ENCODE results near the gene SOCS1. TPM values are rescaled to one million over a fixed set of nuclear protein-coding genes. Genes with fewer than 3 reads are reported as not detected.

The SOCS1 gene
- total and polyA plus RNA-seq, 2 experiments from 2014 or later = 84.7 to 104 TPM

GRCh38 chr16:11295672-11296071, 39.7 kb upstream of the SOCS1 start (continued):
- TF ChIP-seq, protein P1, sequence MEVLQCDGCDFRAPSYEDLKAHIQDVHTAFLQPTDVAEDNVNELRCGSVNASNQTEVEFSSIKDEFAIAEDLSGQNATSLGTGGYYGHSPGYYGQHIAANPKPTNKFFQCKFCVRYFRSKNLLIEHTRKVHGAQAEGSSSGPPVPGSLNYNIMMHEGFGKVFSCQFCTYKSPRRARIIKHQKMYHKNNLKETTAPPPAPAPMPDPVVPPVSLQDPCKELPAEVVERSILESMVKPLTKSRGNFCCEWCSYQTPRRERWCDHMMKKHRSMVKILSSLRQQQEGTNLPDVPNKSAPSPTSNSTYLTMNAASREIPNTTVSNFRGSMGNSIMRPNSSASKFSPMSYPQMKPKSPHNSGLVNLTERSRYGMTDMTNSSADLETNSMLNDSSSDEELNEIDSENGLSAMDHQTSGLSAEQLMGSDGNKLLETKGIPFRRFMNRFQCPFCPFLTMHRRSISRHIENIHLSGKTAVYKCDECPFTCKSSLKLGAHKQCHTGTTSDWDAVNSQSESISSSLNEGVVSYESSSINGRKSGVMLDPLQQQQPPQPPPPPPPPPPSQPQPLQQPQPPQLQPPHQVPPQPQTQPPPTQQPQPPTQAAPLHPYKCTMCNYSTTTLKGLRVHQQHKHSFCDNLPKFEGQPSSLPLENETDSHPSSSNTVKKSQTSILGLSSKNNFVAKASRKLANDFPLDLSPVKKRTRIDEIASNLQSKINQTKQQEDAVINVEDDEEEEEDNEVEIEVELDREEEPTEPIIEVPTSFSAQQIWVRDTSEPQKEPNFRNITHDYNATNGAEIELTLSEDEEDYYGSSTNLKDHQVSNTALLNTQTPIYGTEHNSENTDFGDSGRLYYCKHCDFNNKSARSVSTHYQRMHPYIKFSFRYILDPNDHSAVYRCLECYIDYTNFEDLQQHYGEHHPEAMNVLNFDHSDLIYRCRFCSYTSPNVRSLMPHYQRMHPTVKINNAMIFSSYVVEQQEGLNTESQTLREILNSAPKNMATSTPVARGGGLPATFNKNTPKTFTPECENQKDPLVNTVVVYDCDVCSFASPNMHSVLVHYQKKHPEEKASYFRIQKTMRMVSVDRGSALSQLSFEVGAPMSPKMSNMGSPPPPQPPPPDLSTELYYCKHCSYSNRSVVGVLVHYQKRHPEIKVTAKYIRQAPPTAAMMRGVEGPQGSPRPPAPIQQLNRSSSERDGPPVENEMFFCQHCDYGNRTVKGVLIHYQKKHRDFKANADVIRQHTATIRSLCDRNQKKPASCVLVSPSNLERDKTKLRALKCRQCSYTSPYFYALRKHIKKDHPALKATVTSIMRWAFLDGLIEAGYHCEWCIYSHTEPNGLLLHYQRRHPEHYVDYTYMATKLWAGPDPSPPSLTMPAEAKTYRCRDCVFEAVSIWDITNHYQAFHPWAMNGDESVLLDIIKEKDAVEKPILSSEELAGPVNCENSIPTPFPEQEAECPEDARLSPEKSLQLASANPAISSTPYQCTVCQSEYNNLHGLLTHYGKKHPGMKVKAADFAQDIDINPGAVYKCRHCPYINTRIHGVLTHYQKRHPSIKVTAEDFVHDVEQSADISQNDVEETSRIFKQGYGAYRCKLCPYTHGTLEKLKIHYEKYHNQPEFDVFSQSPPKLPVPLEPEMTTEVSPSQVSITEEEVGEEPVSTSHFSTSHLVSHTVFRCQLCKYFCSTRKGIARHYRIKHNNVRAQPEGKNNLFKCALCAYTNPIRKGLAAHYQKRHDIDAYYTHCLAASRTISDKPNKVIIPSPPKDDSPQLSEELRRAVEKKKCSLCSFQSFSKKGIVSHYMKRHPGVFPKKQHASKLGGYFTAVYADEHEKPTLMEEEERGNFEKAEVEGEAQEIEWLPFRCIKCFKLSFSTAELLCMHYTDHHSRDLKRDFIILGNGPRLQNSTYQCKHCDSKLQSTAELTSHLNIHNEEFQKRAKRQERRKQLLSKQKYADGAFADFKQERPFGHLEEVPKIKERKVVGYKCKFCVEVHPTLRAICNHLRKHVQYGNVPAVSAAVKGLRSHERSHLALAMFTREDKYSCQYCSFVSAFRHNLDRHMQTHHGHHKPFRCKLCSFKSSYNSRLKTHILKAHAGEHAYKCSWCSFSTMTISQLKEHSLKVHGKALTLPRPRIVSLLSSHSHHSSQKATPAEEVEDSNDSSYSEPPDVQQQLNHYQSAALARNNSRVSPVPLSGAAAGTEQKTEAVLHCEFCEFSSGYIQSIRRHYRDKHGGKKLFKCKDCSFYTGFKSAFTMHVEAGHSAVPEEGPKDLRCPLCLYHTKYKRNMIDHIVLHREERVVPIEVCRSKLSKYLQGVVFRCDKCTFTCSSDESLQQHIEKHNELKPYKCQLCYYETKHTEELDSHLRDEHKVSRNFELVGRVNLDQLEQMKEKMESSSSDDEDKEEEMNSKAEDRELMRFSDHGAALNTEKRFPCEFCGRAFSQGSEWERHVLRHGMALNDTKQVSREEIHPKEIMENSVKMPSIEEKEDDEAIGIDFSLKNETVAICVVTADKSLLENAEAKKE (CRISPR knock-in tag; IDR thresholded peaks at IDR 0.05) = no peak
- TF ChIP-seq EZH2 (IDR thresholded peaks at IDR 0.05; ENCODE audit: low read depth, unreplicated experiment) = no peak
- no peak for TF ChIP-seq ZNF114 (CRISPR knock-in tag; IDR thresholded peaks at IDR 0.05)

GRCh38 chr16:11292076-11292748, 36.2 kb upstream of the SOCS1 start:
- Histone ChIP-seq H3K79me2 (replicated peaks; ENCODE audit: insufficient read depth) (no peaks in the 10 kb centered on the region), H2AFZ (no peak overlapping the region), H3K27me3 (ENCODE audit: insufficient read depth) (no peaks in the 10 kb centered on the region), H3K4me3 (no peak overlapping the region), H3K4me2 (no peak overlapping the region), H3K36me3 (ENCODE audit: insufficient read depth) (no peaks in the 10 kb centered on the region), H3K4me1 (ENCODE audit: insufficient read depth) (peaks cover 12% of the 10 kb centered on the region), H4K20me1 (replicated peaks; ENCODE audit: insufficient read depth) (no peaks in the 10 kb centered on the region), H3K27ac (ENCODE audit: low read depth) (no peak overlapping the region), H3K9me2 (ENCODE audit: insufficient read depth) (no peaks in the 10 kb centered on the region), H3F3A (replicated peaks; ENCODE audit: low read depth) (peaks cover 5% of the 10 kb centered on the region; the same call in 1 of the 2 replicates)
- Mint-ChIP-seq H3K27ac (no peak overlapping the region), H3K4me1 (peaks cover 24% of the 10 kb centered on the region), H3K36me3 (ENCODE audit: low read depth) (no peaks in the 10 kb centered on the region), H3K4me3 (no peak overlapping the region), H3K9me3 (no peaks in the 10 kb centered on the region), H3K27me3 (ENCODE audit: insufficient read depth, low read depth, poor library complexity) (peaks cover 4% of the 10 kb centered on the region)
- DNase-seq (ENCODE audit: low spot score) = no peak
- no peak for ATAC-seq
- TF ChIP-seq CREB1 (CRISPR knock-in tag; IDR thresholded peaks at IDR 0.05; ENCODE audit: low read depth) (no peak), JUNB (IDR thresholded peaks at IDR 0.05; ENCODE audit: unreplicated experiment) (no peak)
- TF ChIP-seq, protein P1 (CRISPR knock-in tag; IDR thresholded peaks at IDR 0.05) = no peak
